Breast epithelium (tissue), 4 donors: Measurements from ENCODE around the gene TIMD4. TPM values are rescaled to one million over a fixed set of nuclear protein-coding genes. Genes with fewer than 3 reads are reported as not detected.

ENCODE experiments used
- DNase-seq, 2 donors: peaks; one replicate each; pipeline ENCODE4 v3.0.0-alpha.2; 2019; ENCODE audit warnings: low spot score in 2 of 2
- H3K27ac ChIP-seq, 2 donors: fragments of 200-600 bp; sonication (generic) in 1 of 2; one replicate each; pipeline ENCODE4 v1.5.1; 2016 to 2019; ENCODE audit warnings: mild to moderate bottlenecking in 1 of 2
- H3K27me3 ChIP-seq, 2 donors: fragments of 200-600 bp; sonication (generic) in 1 of 2; one replicate each; pipeline versions ENCODE4 v1.5.1 to v1.6.0; 2017 to 2019; ENCODE audit warnings: control low read depth in 1 of 2, mild to moderate bottlenecking in 1 of 2
- H3K36me3 ChIP-seq: fragments of 200-600 bp; one replicate; pipeline ENCODE4 v1.5.1; 2019
- H3K4me1 ChIP-seq, 2 donors: fragments of 200-600 bp; sonication (generic); one replicate each; pipeline ENCODE4 v1.5.1; 2016 to 2019; ENCODE audit warnings: control low read depth in 1 of 2
- H3K4me3 ChIP-seq, 3 donors: fragments of 200-600 bp; sonication (generic); 1 replicate in 2 of 3; 2 replicates in 1 of 3; pipeline ENCODE4 v1.5.1; 2016 to 2019; ENCODE audit warnings: mild to moderate bottlenecking in 3 of 3, moderate library complexity in 2 of 3
- H3K9me3 ChIP-seq, 2 donors: fragments of 200-600 bp; sonication (generic) in 1 of 2; one replicate each; pipeline ENCODE4 v1.5.1; 2016 to 2019; ENCODE audit warnings: control low read depth in 1 of 2
- POLR2A ChIP-seq: fragments of 450-650 bp; IDR thresholded peaks from one replicate; pipeline ENCODE4 v1.6.1; 2016; ENCODE audit warnings: antibody characterized with exemption, mild to moderate bottlenecking, moderate library complexity
- POLR2AphosphoS5 ChIP-seq, 3 donors: sonication (generic); formaldehyde crosslinking; IDR thresholded peaks; one replicate each; pipeline ENCODE4 v1.6.1; 2017; ENCODE audit warnings: antibody characterized with exemption in 3 of 3
- intact Hi-C: fragments of 100-400 bp; cut with DNase I; formaldehyde crosslinking; loops from one replicate; pipeline ENCODE4 v1.15.1; 2023; ENCODE audit warnings: low total_unique reads
- total RNA-seq, 3 donors: library from RNA; depleted of rRNA; stranded (reverse); fragments of >200 nt; gene quantifications; one replicate each; pipeline ENCODE4 v1.1.0, GENCODE V29; 2016
- TF ChIP-seq, protein P1 (sequence below), 3 donors: fragments of 450-650 bp; IDR thresholded peaks; one replicate each; pipeline ENCODE4 v1.5.1; 2016 to 2017; ENCODE audit warnings: antibody characterized with exemption in 3 of 3, mild to moderate bottlenecking in 3 of 3, moderate library complexity in 3 of 3

The TIMD4 gene
- total RNA-seq, 3 donors from 2014 or later, result 0.88 to 2.4 TPM; not detected in 1

DNA sequence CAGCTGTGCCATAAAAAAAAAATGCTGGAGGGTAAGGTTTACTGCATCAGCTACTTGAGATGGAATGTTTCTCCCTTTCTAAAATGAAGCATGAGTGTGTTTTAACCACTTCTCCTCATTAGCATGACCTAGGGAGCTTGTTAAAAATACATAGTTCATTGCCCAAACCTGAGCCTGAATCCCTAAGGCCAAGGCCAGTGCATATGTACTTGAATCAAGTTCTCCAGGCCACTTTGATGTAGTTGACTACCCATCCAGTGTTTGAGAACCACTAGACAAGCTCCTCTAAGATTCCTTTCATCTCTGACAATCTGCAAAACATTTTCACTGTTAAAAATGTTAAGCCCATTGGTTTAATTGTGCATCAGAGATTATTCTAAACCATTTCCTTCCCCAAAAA lies 6.7 kb downstream of the TIMD4 start:
- no peak overlapping the region for H3K27ac ChIP-seq

DNA sequence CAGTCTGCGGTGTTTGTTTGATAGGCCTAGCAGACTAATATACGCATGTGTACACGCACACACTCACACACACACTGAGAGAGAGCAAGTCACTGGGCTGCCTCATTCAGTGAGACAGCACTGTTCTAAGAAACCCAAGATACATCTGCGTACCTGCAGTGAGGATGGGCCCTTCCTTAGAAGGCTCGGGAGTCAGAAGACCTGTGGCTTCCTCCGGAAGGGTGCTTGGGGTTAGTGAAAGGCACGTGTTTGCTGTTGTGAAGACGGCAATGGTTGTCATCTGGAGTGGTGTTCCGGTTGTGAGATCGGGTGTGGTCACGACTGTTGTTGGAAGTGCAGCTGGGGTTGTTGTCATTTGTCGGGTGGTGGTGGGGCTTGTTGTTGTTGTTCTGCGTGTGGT lies 11.7 kb downstream of the TIMD4 start:
- no peak for DNase-seq
- Histone ChIP-seq H3K36me3 (no peaks in the 10 kb centered on the region), H3K9me3 (no peaks in the 10 kb centered on the region), H3K27ac (no peak overlapping the region), H3K4me1 (no peaks in the 10 kb centered on the region), H3K27me3 (no peaks in the 10 kb centered on the region), H3K4me3 (no peak overlapping the region)
- TF ChIP-seq, protein P1, sequence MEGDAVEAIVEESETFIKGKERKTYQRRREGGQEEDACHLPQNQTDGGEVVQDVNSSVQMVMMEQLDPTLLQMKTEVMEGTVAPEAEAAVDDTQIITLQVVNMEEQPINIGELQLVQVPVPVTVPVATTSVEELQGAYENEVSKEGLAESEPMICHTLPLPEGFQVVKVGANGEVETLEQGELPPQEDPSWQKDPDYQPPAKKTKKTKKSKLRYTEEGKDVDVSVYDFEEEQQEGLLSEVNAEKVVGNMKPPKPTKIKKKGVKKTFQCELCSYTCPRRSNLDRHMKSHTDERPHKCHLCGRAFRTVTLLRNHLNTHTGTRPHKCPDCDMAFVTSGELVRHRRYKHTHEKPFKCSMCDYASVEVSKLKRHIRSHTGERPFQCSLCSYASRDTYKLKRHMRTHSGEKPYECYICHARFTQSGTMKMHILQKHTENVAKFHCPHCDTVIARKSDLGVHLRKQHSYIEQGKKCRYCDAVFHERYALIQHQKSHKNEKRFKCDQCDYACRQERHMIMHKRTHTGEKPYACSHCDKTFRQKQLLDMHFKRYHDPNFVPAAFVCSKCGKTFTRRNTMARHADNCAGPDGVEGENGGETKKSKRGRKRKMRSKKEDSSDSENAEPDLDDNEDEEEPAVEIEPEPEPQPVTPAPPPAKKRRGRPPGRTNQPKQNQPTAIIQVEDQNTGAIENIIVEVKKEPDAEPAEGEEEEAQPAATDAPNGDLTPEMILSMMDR (IDR thresholded peaks at IDR 0.05), result no peak
- TF ChIP-seq POLR2AphosphoS5 (IDR thresholded peaks at IDR 0.05), result no peak
- intact Hi-C loops, result no loop called here

More for the DNA sequence above, 6.7 kb downstream of the TIMD4 start:
- H3K4me1 ChIP-seq, result no peaks in the 10 kb centered on the region
- H3K27me3 ChIP-seq, result no peaks in the 10 kb centered on the region
- H3K36me3 ChIP-seq, result no peaks in the 10 kb centered on the region
- H3K9me3 ChIP-seq, result no peaks in the 10 kb centered on the region
- TF ChIP-seq, protein P1 (IDR thresholded peaks at IDR 0.05), result no peak
- TF ChIP-seq POLR2A (no peak), POLR2AphosphoS5 (IDR thresholded peaks at IDR 0.05) (no peak)
- intact Hi-C loops, result no loop called here
- H3K4me3 ChIP-seq, result no peak overlapping the region
- no peak for DNase-seq

DNA sequence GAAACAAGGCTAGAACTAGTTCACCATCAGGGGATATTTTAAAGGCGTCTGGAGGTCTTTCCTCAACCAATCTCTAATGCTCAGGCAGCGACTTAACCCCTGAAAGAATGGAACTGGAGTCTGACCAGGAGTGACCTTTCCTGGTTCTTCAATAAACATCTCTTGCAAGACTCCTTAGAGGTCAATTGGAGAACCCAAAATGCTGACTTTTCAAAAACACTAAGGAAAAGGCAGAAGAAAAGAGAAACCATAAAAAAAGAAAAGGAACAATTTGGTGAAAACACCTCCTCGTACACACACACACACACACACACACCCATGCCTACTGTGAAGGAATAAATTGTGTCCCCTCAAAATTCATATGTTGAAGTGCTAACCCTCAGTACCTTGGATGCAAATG lies 12.3 kb downstream of the TIMD4 start:
- Histone ChIP-seq H3K9me3 (no peaks in the 10 kb centered on the region), H3K4me3 (no peak overlapping the region), H3K36me3 (no peaks in the 10 kb centered on the region), H3K4me1 (no peaks in the 10 kb centered on the region), H3K27ac (no peak overlapping the region), H3K27me3 (no peaks in the 10 kb centered on the region)
- intact Hi-C loops, result no loop called here
- DNase-seq, result no peak
- TF ChIP-seq POLR2A, result no peak
- TF ChIP-seq, protein P1 (IDR thresholded peaks at IDR 0.05), result no peak
- no peak for TF ChIP-seq POLR2AphosphoS5 (IDR thresholded peaks at IDR 0.05)

DNA sequence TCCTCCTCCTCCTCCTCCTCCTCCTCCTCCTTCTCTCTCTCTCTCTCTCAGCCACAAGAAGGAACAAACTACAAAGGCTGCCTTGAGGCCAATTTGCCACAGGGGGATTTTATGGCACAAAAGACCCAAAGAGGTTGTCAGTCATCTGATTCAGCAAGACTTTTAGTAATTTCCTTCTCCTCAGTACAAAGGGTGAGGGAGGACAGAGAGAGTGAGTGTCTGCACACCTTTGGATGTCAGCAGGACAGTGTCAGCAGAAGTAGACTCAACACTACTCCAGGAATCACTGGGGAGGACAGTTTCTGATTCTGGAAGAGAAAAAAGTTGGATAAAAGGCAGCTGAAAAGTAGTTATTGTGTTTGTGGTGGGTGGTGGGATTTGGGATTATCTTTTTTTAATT lies 13.6 kb downstream of the TIMD4 start:
- no peaks in the 10 kb centered on the region for H3K36me3 ChIP-seq
- no peak for DNase-seq
- no peaks in the 10 kb centered on the region for H3K9me3 ChIP-seq
- intact Hi-C loops, result no loop called here
- no peaks in the 10 kb centered on the region for H3K4me1 ChIP-seq
- no peak overlapping the region for H3K27ac ChIP-seq
- no peaks in the 10 kb centered on the region for H3K27me3 ChIP-seq
- no peak overlapping the region for H3K4me3 ChIP-seq
- no peak for TF ChIP-seq POLR2AphosphoS5 (IDR thresholded peaks at IDR 0.05)
- TF ChIP-seq, protein P1 (IDR thresholded peaks at IDR 0.05), result no peak
- TF ChIP-seq POLR2A, result no peak

DNA sequence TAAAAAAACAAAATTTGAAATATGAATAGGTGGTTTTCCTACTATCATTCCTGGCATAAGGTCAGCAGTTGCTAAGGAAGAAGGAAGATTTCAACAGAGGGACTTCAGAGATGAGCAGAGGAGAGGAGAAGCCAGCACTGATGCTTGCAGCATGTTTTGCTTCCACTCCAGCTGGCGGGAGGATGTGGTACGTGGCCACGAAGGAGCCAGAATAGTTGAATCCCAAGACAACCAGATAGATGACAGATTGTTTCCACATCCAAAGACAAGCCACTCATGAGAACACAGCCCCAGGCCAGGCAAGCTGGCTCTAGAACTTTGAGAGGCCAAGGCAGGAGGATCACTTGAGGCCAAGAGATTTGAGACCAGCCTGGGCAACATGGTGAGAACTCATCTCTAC lies 15.1 kb downstream of the TIMD4 start:
- no peak for DNase-seq
- no peaks in the 10 kb centered on the region for H3K9me3 ChIP-seq
- H3K27ac ChIP-seq, result no peak overlapping the region
- H3K36me3 ChIP-seq, result no peaks in the 10 kb centered on the region
- H3K4me3 ChIP-seq, result no peak overlapping the region
- intact Hi-C loops, result no loop called here
- no peaks in the 10 kb centered on the region for H3K4me1 ChIP-seq
- no peaks in the 10 kb centered on the region for H3K27me3 ChIP-seq
- TF ChIP-seq, protein P1 (IDR thresholded peaks at IDR 0.05), result no peak
